T-cell (primary cell): Measurements from ENCODE around the gene HLA-DOA. TPM values are rescaled to one million over a fixed set of nuclear protein-coding genes. Genes with fewer than 3 reads are reported as not detected.

ENCODE experiments used
- ATAC-seq, 4 experiments: fragments of 200-7000 bp in 3 of 4; fragments of 150-1000 bp in 1 of 4; cut with Tn5 transposase; replicated peaks in 1 of 4; 1 replicate in 3 of 4; 2 replicates in 1 of 4; pipeline ENCODE4 v1.10.0; 2021; ENCODE audit warnings: moderate library complexity in 3 of 4, mild to moderate bottlenecking in 2 of 4, moderate number of reproducible peaks in 1 of 4
- CTCF ChIA-PET, 2 donors: fragments of 300-600 bp; sonication (Branson Sonifier 250); formaldehyde crosslinking; loops; one replicate each; lab custom pipeline; 2022; ENCODE audit warnings: antibody characterized with exemption in 2 of 2; lab: Charles Lee
- POLR2A ChIA-PET, 2 donors: fragments of 300-600 bp; sonication (Branson Sonifier 250); formaldehyde crosslinking; loops; one replicate each; lab custom pipeline; 2022; ENCODE audit warnings: antibody characterized with exemption in 2 of 2; lab: Charles Lee
- DNase-seq, 35 experiments: peaks; one replicate each; pipeline versions ENCODE4 v3.0.0 to v3.0.0-alpha.2; 2013 to 2023
- H3K27ac ChIP-seq: one replicate; pipeline ENCODE4 v1.5.1; 2013; ENCODE audit warnings: low read length
- H3K27me3 ChIP-seq, 2 experiments: replicated peaks in 1 of 2; 1 replicate in 1 of 2; 2 replicates in 1 of 2; pipeline versions ENCODE4 v1.6.1 to v1.7.0; 2013; ENCODE audit warnings: low read length in 1 of 2, mixed read lengths in 1 of 2; ENCODE audit not compliant: control insufficient read depth in 2 of 2, insufficient read depth in 2 of 2; ENCODE audit errors: extremely low read depth in 1 of 2
- H3K36me3 ChIP-seq, 2 donors: 1 replicate in 1 of 2; 2 replicates in 1 of 2; pipeline versions ENCODE4 v1.6.1 to v1.7.0; 2013; ENCODE audit warnings: low read length in 1 of 2; ENCODE audit not compliant: control insufficient read depth in 2 of 2, insufficient read depth in 1 of 2; ENCODE audit errors: extremely low read depth in 1 of 2
- H3K4me1 ChIP-seq, 2 experiments: 1 replicate in 1 of 2; 2 replicates in 1 of 2; pipeline versions ENCODE4 v1.6.1 to v1.7.0; 2013; ENCODE audit warnings: low read length in 2 of 2, mixed read lengths in 1 of 2; ENCODE audit not compliant: insufficient read depth in 2 of 2, control insufficient read depth in 1 of 2; ENCODE audit errors: extremely low read depth in 1 of 2
- H3K4me3 ChIP-seq, 2 donors: 1 replicate in 1 of 2; 2 replicates in 1 of 2; pipeline versions ENCODE4 v1.5.1 to v1.7.0; 2013; ENCODE audit warnings: mild to moderate bottlenecking in 2 of 2, low read length in 1 of 2, moderate library complexity in 1 of 2; ENCODE audit not compliant: control insufficient read depth in 1 of 2; ENCODE audit errors: extremely low read depth in 1 of 2
- H3K9me3 ChIP-seq: 2 replicates; pipeline ENCODE4 v1.7.0; 2013
- H3K27ac Mint-ChIP-seq, 2 donors: one replicate each; pipeline ENCODE4 v1.8.0; 2020 to 2021; ENCODE audit warnings: mild to moderate bottlenecking in 2 of 2, mixed read lengths in 2 of 2
- H3K27me3 Mint-ChIP-seq, 2 donors: one replicate each; pipeline ENCODE4 v1.8.0; 2021 to 2022; ENCODE audit warnings: mixed read lengths in 2 of 2
- H3K36me3 Mint-ChIP-seq: one replicate; pipeline ENCODE4 v1.8.0; 2021; ENCODE audit warnings: mixed read lengths
- H3K4me1 Mint-ChIP-seq, 3 donors: one replicate each; pipeline ENCODE4 v1.8.0; 2020 to 2022; ENCODE audit warnings: mixed read lengths in 3 of 3, mild to moderate bottlenecking in 1 of 3
- H3K4me3 Mint-ChIP-seq, 3 donors: one replicate each; pipeline ENCODE4 v1.8.0; 2020 to 2022; ENCODE audit warnings: mild to moderate bottlenecking in 3 of 3, mixed read lengths in 3 of 3, moderate library complexity in 3 of 3
- H3K9me3 Mint-ChIP-seq, 3 donors: one replicate each; pipeline ENCODE4 v1.8.0; 2020 to 2022; ENCODE audit warnings: mixed read lengths in 3 of 3
- WGBS: methylation state at CpG from one replicate; pipeline ENCODE4 v1.1.5; 2013; ENCODE audit warnings: missing lambda C conversion rate; ENCODE audit not compliant: insufficient coverage; 5-methylcytosine and 5-hydroxymethylcytosine counted together
- total RNA-seq, 35 experiments: library from RNA in 6 of 35; stranded (reverse) in 6 of 35; fragments of 120-200 nt in 1 of 35; gene quantifications; one replicate each; pipeline versions ENCODE4 v1.2.1 to v1.2.4 and lab custom pipeline; 2013 to 2026

Gene HLA-DOA
- total RNA-seq, 5 donors from 2014 or later (not counting 1 experiment from before 2014, with no cell fraction given), result 6.1 to 17.0 (median 13.4) TPM

- H3K27me3 Mint-ChIP-seq, result peaks cover 7 to 13% of the 10 kb centered on the region in 2 donors
- ChIA-PET POLR2A (interaction anchor here in 1 of 2 donors (0.7 kb wide), 1 partner anchor 262 kb away, joined by 3 read pairs; the partner anchor contains the start of gene RPS18), CTCF (interaction anchor here in 1 of 2 donors (0.6 kb wide), 1 partner anchor 1055 kb away, joined by 3 read pairs; no protein-coding TSS in a partner anchor)
- Histone ChIP-seq H3K4me3 (no peak overlapping the region), H3K36me3 (no peaks in the 10 kb centered on the region), H3K27ac (no peak overlapping the region), H3K4me1 (peaks cover 0 to 29% of the 10 kb centered on the region in 2 experiments), H3K9me3 (no peaks in the 10 kb centered on the region), H3K27me3 (peaks cover 0 to 15% of the 10 kb centered on the region in 2 experiments)
- H3K4me3 Mint-ChIP-seq, result no peak overlapping the region
- no CpG with 5 or more reads among the region's 7 CpGs for WGBS
- H3K4me1 Mint-ChIP-seq, result peaks cover 15 to 26% (median 23%) of the 10 kb centered on the region in 3 donors
- H3K36me3 Mint-ChIP-seq, result no peaks in the 10 kb centered on the region
- ATAC-seq (no peak), DNase-seq (no peak)
- no peak overlapping the region for H3K27ac Mint-ChIP-seq
- H3K9me3 Mint-ChIP-seq, result no peaks in the 10 kb centered on the region
Measured at GRCh38 chr6:33010356-33010755, 965 bp upstream of the HLA-DOA start.

- H3K27ac ChIP-seq, result no peak overlapping the region
- H3K9me3 Mint-ChIP-seq, result no peaks in the 10 kb centered on the region
- peaks cover 14 to 20% (median 19%) of the 10 kb centered on the region in 3 donors for H3K4me1 Mint-ChIP-seq
- H3K27ac Mint-ChIP-seq, result peak overlapping the region in 1 of 2 donors; percentile 15
- ChIA-PET CTCF (no interaction called here), POLR2A (interaction anchor here in 1 of 2 donors (0.5 kb wide), 1 partner anchor 42 kb away, joined by 3 read pairs; no protein-coding TSS in a partner anchor)
- H3K36me3 Mint-ChIP-seq, result no peaks in the 10 kb centered on the region
- peak overlapping the region; percentile 15 to 86 (median 84) for H3K4me3 Mint-ChIP-seq
- ATAC-seq (no peak), DNase-seq (no peak)
- no peak overlapping the region for H3K4me3 ChIP-seq
- H3K27me3 ChIP-seq, result peaks cover 0 to 6% of the 10 kb centered on the region in 2 experiments
- H3K36me3 ChIP-seq, result no peaks in the 10 kb centered on the region
- peaks cover 0 to 23% of the 10 kb centered on the region in 2 experiments for H3K4me1 ChIP-seq
- peaks cover 0 to 7% of the 10 kb centered on the region in 2 donors for H3K27me3 Mint-ChIP-seq
- 95% methylated on average over 19 of the region's 26 CpGs for whole genome bisulfite sequencing
- no peaks in the 10 kb centered on the region for H3K9me3 ChIP-seq
Measured at GRCh38 chr6:33007831-33008400, 1.5 kb downstream of the HLA-DOA start.

GRCh38 chr6:33004940-33005339 lies 4.5 kb downstream of the HLA-DOA start:
- Mint-ChIP-seq H3K36me3 (no peaks in the 10 kb centered on the region), H3K27ac (no peak overlapping the region), H3K4me3 (no peak overlapping the region), H3K4me1 (peaks cover 19 to 26% (median 21%) of the 10 kb centered on the region in 3 donors), H3K9me3 (no peaks in the 10 kb centered on the region), H3K27me3 (peaks cover 5 to 14% of the 10 kb centered on the region in 2 donors)
- 89% methylated on average over 3 of the region's 6 CpGs for WGBS
- ChIA-PET CTCF (interaction anchor here in 1 of 2 donors (0.7 kb wide), 1 partner anchor 12 kb away, joined by 3 read pairs; no protein-coding TSS in a partner anchor), POLR2A (interaction anchor here in 1 of 2 donors (0.7 kb wide), 1 partner anchor 132 kb away, joined by 6 read pairs; no protein-coding TSS in a partner anchor)
- DNase-seq (no peak), ATAC-seq (no peak)
- Histone ChIP-seq H3K36me3 (no peaks in the 10 kb centered on the region), H3K4me3 (no peak overlapping the region), H3K9me3 (no peaks in the 10 kb centered on the region), H3K4me1 (peaks cover 0 to 21% of the 10 kb centered on the region in 2 experiments), H3K27ac (no peak overlapping the region), H3K27me3 (peaks cover 0 to 11% of the 10 kb centered on the region in 2 experiments)

DNA sequence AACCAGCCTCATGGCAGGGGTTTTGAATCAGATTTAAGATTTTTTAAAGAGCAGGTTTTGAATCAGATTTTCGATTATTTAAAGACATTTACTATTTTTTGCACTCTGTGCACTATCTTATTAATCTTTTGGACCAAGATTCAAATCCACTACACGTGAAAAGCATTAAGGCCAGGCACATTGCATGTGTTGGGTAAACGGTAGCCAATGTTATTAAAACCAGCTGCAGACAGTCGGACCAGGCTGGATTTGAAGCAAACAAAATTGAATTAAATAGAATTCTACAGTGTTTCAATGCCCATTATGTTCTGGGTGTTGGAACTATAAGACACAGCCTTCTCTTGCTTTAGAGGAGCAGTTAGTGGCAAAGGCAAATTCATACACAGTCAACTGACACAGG lies 7.7 kb downstream of the HLA-DOA start:
- no peaks in the 10 kb centered on the region for H3K36me3 Mint-ChIP-seq

GRCh38 chr6:33000055-33000454 lies 9.3 kb downstream of the HLA-DOA start:
- WGBS, result 28% methylated on average over 6 of the region's 8 CpGs
- POLR2A ChIA-PET, result no interaction called here

More for the DNA sequence above, 7.7 kb downstream of the HLA-DOA start:
- Histone ChIP-seq H3K36me3 (no peaks in the 10 kb centered on the region), H3K4me3 (no peak overlapping the region), H3K27ac (no peak overlapping the region), H3K27me3 (peaks cover 0 to 11% of the 10 kb centered on the region in 2 experiments), H3K4me1 (peaks cover 0 to 4% of the 10 kb centered on the region in 2 experiments), H3K9me3 (no peaks in the 10 kb centered on the region)
- DNase-seq (no peak), ATAC-seq (no peak)
- WGBS, result no CpG with 5 or more reads among the region's 4 CpGs
- Mint-ChIP-seq H3K4me3 (no peak overlapping the region), H3K27me3 (peaks cover 12 to 16% of the 10 kb centered on the region in 2 donors), H3K27ac (no peak overlapping the region), H3K9me3 (no peaks in the 10 kb centered on the region), H3K4me1 (peaks cover 6 to 8% (median 7%) of the 10 kb centered on the region in 3 donors)
- POLR2A ChIA-PET, result no interaction called here
- CTCF ChIA-PET, result no interaction called here

GRCh38 chr6:32995448-32995847 lies 13.9 kb downstream of the HLA-DOA start:
- WGBS, result no CpG with 5 or more reads among the region's 2 CpGs
- ATAC-seq, result no peak
- peaks cover 0 to 11% of the 10 kb centered on the region in 2 experiments for H3K27me3 ChIP-seq
- H3K27ac ChIP-seq, result no peak overlapping the region
- H3K36me3 ChIP-seq, result no peaks in the 10 kb centered on the region
- H3K27ac Mint-ChIP-seq, result no peak overlapping the region
- POLR2A ChIA-PET, result no interaction called here
- H3K36me3 Mint-ChIP-seq, result no peaks in the 10 kb centered on the region
- no peak overlapping the region for H3K4me3 ChIP-seq
- CTCF ChIA-PET, result interaction anchor here in 1 of 2 donors (0.7 kb wide), 1 partner anchor 42 kb away, joined by 4 read pairs; no protein-coding TSS in a partner anchor
- H3K4me1 ChIP-seq, result peaks cover 0 to 4% of the 10 kb centered on the region in 2 experiments
- peaks cover 9 to 11% of the 10 kb centered on the region in 2 donors for H3K27me3 Mint-ChIP-seq
- H3K4me3 Mint-ChIP-seq, result no peak overlapping the region
- DNase-seq, result no peak
- H3K9me3 Mint-ChIP-seq, result no peaks in the 10 kb centered on the region
- H3K4me1 Mint-ChIP-seq, result peaks cover 6 to 7% (median 6%) of the 10 kb centered on the region in 3 donors
- H3K9me3 ChIP-seq, result no peaks in the 10 kb centered on the region

More at GRCh38 chr6:33000055-33000454, 9.3 kb downstream of the HLA-DOA start:
- H3K27me3 Mint-ChIP-seq, result peaks cover 12 to 16% of the 10 kb centered on the region in 2 donors
- H3K36me3 Mint-ChIP-seq, result no peaks in the 10 kb centered on the region
- CTCF ChIA-PET, result no interaction called here
- no peak overlapping the region for H3K27ac Mint-ChIP-seq
- Histone ChIP-seq H3K4me3 (no peak overlapping the region), H3K27me3 (peaks cover 0 to 12% of the 10 kb centered on the region in 2 experiments), H3K9me3 (no peaks in the 10 kb centered on the region), H3K36me3 (no peaks in the 10 kb centered on the region), H3K4me1 (peaks cover 0 to 4% of the 10 kb centered on the region in 2 experiments), H3K27ac (no peak overlapping the region)
- H3K9me3 Mint-ChIP-seq, result no peaks in the 10 kb centered on the region
- no peak overlapping the region for H3K4me3 Mint-ChIP-seq
- peaks cover 6 to 8% (median 7%) of the 10 kb centered on the region in 3 donors for H3K4me1 Mint-ChIP-seq
- peak; percentile 37 to 79 (median 57) for ATAC-seq
- DNase-seq, result peak in 9 of 35 experiments; percentile 11 to 57 (median 24)
